DMS 273 (cell line): Measurements from ENCODE around the gene ZBTB7B.

Source experiments
- DNase-seq: peaks from one replicate; lab custom pipeline; 2025; ENCODE audit not compliant: unreplicated experiment; lab: John Stamatoyannopoulos, UW

Gene ZBTB7B

GRCh38 chr1:155034318-155035208 is 32.0 kb downstream of the ZBTB7B start:
- DNase-seq, result no peak

DNA sequence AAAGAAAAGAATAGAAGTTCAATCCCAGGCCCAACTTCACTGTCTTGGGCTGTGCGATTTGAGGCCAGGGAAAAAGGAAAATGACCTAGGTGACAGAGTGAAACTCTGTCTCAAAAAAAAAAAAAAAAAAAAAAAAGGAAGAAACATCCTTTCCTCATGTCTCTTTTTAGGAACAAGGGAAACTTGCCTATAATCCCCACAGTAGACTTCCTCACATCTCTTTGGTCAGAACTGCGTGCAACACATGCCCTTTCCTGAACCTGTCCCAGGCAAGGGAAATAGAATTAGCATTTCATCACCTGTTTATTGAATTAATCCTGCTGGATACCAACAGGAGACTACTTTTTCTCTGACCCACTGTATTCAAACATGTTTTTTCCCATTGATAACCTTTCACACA is 33.3 kb downstream of the ZBTB7B start:
- DNase-seq, result no peak

- no peak for DNase-seq
Measured at GRCh38 chr1:155037043-155037442, 34.4 kb downstream of the ZBTB7B start.

DNA sequence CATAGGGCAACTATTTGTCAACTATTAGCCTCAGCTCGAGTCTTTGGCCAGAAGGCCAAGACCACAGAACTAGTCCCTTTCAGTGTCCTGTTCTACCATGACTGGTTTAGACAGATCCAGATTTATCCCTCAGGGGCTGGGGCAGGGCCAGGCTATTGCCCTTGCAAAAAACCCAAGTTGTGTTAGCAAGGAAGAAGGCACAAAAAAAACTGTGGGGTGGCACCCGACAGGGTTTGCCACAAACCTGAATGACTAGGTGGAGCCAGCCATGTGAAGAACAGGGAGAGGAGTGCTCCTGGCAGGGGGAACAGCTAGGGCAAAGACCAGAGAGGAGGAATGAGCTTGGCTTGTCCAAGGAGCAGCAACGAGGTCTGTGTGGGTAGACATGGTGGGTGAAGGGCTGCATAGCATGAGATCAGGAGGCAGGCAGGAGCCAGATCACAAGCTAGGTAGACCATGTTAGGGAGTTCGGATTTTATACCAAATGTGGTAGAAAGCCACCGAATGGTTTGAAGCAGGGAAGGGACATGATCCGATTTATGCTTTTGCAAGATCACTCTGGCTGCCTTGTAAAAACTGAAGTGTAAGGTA is 35.3 kb downstream of the ZBTB7B start:
- DNase-seq, result no peak

GRCh38 chr1:155038602-155039307 is 36.2 kb downstream of the ZBTB7B start:
- no peak for DNase-seq

DNA sequence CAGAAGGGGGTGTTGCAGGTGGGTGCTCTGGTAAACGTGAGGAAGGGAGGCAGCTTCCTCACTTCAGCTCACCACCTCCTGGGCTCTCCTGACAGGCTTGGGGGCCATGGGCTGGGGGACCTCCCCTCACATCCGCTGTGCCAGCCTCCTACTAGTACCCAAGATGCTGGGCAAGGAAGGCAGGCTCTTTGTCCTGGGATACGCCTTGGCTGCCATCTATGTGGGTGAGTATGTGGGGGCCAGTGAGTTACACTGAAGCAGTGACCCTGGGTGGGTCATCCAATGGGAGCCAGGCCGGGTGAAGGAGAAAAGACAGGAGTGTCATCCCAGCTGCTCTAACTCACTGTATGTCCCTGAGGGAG is 36.7 kb downstream of the ZBTB7B start:
- no peak for DNase-seq

DNA sequence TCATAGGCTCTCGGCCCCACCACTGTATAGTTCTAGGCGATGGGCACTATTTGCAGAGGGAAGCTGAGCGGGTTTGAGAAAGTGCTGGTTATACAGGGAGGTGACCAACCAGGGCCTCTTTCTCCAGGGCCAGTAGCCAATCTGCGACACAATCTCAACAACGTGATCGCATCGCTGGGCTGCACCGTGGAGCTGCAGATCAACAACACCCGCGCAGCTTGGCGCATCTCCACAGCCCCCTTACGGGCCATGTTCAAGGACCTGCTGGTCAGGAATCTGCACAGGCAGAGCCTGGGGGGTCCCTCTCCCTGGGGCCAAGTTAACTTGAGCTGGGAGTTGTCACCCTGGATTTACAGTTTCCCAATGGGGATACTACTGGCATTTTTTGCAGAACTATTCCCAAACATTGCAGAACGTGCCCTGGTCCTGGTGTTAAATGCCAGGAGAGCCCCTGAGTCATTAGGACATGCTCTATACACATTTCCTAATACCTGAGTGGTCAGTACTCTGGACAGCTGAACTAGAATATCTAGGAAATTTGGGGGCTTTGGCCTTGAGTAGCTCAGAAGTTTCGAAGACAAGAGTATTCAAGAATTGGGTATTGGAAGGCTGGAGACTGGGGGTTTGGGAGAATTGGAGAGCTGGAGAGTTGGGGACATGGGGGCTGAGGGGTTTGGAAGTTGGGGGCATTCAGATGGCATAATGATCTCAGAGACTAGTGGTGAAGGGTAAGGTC is 37.9 kb downstream of the ZBTB7B start:
- no peak for DNase-seq

GRCh38 chr1:155042789-155043188 is 40.2 kb downstream of the ZBTB7B start:
- DNase-seq, result no peak

DNA sequence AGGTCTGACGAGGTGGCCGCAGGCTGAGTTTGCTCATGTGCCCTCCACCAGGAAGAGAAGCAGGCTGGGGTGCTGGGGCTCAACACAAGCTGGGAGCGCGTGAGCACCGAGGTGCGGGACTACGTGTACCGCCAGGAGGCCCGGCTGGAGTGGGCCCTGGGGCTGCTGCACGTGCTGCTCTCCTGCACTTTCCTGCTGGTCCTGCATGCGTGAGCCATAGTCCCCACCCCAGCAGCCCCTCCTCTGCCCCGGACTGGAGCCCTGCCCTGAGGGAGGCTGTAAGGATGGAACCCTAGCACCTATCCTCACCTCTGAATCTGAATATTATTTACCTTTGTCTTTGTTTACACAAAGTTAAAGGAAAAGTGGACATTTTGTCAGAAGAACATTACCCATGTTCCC is 40.7 kb downstream of the ZBTB7B start:
- no peak for DNase-seq

DNA sequence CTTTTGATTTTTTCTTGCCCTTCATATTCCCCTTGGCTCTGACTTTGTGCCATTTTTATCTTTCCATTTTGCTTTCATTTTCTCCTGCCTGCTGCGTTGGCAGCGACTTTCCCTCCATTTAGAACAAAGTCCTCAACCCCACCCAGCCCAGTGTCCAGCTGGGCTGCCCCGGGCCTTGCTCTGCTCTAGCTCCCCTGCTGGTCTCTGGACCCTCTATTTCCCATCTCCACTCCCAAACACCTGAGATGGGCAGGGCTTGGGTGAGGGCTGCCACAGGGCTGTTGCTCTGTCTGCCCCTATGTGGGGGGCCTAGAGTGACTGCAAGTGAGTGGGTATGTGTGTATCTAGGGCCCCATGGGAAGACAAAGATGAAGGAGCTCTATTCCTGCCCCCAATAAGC is 41.2 kb downstream of the ZBTB7B start:
- DNase-seq, result no peak

DNA sequence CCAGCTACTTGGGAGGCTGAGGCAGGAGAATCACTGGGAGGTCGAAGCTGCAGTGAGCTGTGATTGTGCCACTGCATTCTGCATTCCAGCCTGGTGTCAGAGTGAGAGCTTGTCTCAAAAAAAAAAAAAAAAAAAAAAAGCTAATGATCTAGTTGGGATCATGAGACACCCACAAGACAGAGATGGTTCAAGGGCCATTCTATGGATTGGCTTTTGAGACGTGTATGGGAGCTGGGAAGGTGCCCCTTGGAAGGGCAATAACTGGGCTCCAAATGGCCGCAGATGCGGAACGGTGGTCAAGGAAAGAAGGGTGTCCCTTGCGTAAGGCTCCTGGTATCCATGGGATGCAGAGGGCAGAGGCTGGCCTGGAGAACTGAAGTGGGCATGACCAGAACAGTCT is 41.8 kb downstream of the ZBTB7B start:
- no peak for DNase-seq

GRCh38 chr1:155044812-155045657 is 42.4 kb downstream of the ZBTB7B start:
- DNase-seq, result peak; percentile 94

DNA sequence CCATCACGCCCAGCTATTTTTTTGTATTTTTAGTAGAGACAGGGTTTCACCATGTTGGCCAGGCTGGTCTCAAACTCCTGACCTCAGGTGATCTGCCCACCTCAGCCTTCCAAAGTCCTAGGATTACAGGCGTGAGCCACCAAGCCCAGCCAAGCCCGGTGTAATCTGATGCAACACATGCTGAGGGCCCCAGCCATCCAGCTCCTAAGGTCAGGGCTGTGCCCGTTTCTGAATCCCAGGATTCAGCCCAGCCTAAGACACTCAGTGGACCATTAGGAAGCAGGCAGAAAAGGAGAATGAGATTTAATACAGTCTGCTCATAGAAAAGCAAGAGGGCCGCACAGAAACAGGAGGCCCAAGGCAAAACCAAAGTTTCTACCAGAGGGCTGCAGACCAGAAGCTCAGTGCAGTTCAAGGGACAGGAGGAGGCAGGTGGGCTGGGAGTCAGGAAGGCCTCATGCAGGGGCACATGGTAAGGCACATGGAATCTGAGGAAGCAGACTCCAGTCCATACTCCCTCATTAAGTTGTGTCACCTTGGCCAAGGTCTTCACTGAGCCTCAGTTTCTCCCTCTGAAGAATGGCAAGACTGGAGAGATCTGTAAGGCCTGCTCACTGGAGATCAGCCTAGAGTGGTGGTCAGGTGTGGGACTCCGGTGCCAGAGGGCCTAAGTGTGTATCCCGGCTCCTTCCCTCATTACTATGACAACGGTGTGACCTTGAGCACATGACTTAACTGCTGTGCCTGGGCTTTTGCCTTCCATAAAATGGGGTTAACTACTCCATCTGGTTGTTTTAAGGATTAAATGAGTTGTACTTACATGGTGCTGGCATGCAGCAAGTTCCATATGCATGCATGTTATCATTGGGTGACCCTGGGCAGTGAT is 46.1 kb downstream of the ZBTB7B start:
- DNase-seq, result no peak

DNA sequence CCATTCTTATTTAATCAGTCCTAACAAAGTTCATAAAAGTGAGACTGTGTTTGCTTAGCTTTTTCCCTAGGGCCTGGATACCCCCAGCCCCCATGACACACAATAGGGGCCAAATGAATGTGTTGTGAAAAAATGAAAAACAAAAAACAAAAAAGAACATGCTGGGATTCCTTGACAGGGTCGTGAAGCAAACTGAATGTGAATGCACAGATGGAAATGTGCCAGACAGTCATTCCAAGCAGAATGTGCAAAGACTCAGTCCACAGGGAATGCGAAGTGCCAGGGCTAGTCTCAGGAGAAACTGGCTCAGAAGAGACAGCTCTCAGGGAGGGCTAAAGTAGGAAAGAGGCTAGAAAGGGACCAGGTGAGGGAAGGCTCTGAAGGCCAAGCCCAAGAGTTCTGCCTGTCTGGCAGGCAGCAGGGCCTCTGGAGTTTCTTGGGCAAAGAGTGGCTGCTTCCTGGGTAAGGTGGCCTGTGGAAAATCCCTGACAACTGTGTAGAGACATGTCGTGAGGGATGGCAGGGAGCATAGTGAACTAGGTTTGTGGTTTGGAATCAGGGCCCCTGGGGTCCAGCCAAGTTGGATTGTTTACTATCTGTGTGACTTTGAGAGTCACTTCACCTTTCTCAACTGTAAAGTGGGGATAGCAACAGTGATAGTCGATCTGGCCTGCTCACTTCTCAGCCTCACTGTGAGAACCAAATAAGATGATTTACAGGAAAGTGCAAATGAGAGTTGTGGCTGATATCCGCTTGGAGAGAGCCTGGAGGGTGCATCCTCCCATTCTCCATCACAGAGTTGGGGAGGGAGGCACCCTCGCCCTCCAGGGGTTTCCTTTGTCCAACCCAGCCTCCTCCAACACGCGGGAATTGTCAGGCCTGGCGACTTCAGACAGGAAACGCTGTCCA is 47.3 kb downstream of the ZBTB7B start:
- peak; percentile 59 for DNase-seq

DNA sequence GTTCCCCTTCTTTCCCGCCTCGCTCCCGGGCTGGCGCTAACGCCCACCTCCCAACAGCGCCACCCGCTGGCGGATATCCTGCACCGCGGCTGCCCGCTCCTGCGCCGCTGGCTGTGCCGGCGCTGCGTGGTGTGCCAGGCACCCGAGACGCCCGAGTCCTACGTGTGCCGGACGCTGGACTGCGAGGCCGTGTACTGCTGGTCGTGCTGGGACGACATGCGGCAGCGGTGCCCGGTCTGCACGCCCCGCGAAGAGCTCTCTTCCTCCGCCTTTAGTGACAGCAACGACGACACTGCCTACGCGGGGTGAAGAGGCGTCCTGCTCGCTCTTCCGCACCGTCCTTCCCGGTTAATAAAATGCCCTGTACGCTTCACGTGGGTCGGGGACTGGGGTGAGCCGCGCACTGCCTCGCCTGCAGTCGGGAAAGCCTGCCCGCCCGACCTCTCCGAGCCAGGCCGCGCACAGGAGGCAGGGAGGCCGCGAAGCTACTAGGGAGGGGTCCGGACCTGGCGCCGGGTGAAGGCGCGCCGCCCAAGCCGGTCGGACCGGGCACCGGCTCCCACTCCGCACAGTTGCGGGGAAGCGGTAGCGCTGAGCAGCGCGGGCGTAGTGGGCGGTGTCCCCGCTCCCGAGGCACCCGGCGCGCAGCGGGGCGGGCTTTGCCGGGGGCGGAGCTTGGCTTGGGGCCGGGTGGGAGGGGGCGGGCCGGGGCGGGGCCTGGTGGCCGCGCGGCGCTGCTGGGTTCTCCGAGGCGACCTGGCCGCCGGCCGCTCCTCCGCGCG is 48.1 kb downstream of the ZBTB7B start, which contains the start of gene ADAM15:
Gene ADAM15 (plus strand): TSS at position 757 of the 782 bp plus-strand sequence. CDS start 71 bp downstream, outside the sequence.
- peak; percentile 90 for DNase-seq

DNA sequence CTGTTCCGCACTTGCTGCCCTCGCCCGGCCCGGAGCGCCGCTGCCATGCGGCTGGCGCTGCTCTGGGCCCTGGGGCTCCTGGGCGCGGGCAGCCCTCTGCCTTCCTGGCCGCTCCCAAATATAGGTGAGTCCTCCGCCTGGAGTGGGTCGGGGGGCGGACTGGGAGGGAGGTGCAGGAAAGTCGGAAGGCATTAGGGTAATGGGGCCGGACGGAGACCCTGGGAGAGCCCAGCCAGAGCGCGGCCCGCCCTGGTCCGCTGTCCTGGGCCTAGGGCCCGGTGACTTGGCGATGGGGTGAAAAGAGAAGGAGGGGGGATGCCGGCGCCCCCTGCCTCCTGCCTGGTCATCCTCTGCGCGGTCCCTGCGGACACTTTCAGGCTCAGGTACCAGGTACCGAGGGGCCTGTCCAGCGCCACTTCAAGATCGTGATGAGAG is 48.8 kb downstream of the ZBTB7B start:
- no peak for DNase-seq

DNA sequence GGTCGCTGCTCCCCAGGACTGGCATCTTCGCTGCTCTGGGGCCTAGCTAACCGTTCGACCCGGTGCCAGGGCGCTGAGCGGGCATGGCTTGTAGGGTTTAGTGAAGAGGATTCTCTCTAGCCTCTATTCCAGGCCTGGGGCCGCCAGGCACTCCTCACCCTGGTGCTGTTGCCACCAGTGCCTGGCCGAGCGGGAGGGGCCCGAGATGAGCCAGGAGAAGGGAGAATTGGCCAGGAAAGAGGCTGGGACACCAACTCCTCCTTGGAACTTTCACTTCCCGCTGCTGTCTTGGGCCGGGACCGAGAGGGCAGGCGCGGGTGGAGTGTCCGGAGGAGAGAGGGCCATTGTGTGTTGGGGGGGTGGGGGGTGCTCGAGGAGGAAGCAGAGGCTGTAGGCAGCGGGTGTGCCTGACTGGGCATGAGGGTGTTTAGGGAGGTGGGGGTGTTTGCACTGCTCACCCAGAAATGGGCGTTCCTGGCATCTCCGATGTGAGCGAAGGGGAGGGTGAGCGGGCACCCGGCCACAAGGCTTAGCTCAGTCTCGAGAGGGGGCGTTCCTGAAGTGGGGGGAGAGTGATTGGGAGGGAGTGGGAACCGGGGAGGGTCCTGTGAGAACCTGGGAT is 49.3 kb downstream of the ZBTB7B start:
- DNase-seq, result peak; percentile 69
